Erythroblast (primary cell): ENCODE data around the gene DAGLA.

ENCODE experiments used
- GATA1 ChIP-seq: IDR thresholded peaks from 2 replicates; pipeline ENCODE4 v1.6.1; 2011; ENCODE audit warnings: low read depth, mild to moderate bottlenecking, control low read depth, low read length, moderate library complexity
- POLR2A ChIP-seq: IDR thresholded peaks from 2 replicates; pipeline ENCODE4 v1.6.1; 2011; ENCODE audit warnings: mild to moderate bottlenecking, low read length

GRCh38 chr11:61792310-61793082 lies 112.3 kb downstream of the DAGLA start, which contains the start of the genes FEN1 and TMEM258:
- TF ChIP-seq POLR2A, result peak; percentile 92
- TF ChIP-seq GATA1, result no peak
